T-helper 1 cell (primary cell): Measurements from ENCODE around the gene RSU1.

Source experiments
- DNase-seq, 5 donors: peaks; one replicate each; pipeline ENCODE4 v3.0.0-alpha.2; 2012 to 2020

Gene RSU1

GRCh38 chr10:16586358-16587138 lies 230.7 kb downstream of the RSU1 start:
- DNase-seq = no peak

DNA sequence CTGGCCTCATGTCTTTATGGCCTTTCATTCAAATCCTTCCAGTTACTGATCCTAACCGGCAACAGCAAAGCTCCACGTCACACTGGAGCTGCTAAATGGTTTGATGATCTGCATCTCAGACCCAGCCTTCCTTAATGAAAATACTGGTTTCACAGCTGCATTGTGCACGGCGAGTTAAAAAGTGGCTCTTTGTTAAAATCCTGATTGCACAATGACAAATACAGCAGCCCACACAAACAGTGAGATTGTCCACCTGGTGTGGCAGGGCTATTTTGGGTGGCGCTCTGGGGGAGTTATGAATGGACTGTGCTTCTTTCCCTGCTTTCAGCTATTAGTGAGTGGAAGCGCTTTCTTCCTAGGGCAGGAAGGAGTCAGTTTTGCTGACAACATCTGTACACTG lies 232.1 kb downstream of the RSU1 start:
- DNase-seq = no peak

GRCh38 chr10:16583382-16583781 lies 233.8 kb downstream of the RSU1 start:
- DNase-seq = no peak

DNA sequence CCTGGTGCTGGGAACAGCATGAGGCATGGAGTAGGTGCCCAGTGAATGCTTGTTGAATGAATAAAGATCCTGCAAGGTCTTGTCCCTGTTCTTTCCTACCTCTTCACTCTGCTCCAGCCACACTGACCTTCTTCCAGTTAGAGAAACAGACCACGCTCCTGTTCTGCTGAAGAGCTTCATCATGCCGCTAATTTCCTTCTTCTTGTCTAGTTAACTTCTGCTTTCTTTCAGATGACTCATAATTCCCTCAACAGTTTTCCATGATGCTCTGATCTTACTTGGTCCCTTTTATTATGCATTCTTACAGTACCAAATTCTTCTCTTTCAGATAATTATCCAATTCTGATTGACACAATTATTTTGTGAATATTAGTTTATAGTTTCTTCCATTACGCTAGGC lies 236.0 kb downstream of the RSU1 start:
- DNase-seq = no peak

- peak in 1 of 5 donors; percentile 23 for DNase-seq
Observed at GRCh38 chr10:16570731-16571130, 246.5 kb downstream of the RSU1 start.

DNA sequence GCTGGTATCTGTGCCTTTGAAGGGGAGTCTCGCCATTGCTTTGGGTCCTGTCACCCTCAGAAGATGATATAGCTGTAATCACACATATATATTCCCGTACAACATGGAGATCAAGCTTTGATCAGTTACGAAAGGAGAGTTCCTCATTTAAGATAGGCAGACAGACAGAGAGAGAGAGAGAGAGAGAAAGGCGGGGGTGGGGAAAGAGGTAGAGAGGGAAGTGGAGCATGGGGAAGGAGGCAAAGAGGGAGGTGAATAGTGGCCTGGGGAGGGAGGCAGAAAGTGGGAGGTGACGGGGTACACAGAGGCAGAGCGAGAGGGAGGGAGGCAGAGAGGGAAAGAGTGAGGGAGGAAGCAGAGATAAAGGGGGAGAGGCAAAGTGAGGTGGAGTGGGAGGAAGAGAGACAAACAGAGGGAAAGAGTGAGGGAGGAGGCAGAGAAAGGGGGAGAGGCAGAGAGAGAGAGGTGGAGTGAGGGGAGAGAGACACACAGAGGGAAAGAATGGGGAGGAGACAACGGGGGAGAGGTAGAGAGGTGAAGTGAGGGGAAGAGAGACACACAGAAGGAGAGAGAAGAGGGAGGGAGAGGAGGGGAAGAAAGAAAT lies 250.9 kb downstream of the RSU1 start:
- no peak for DNase-seq

GRCh38 chr10:16565604-16566003 lies 251.6 kb downstream of the RSU1 start:
- DNase-seq = no peak

- no peak for DNase-seq
Observed at GRCh38 chr10:16562891-16563290, 254.3 kb downstream of the RSU1 start.

DNA sequence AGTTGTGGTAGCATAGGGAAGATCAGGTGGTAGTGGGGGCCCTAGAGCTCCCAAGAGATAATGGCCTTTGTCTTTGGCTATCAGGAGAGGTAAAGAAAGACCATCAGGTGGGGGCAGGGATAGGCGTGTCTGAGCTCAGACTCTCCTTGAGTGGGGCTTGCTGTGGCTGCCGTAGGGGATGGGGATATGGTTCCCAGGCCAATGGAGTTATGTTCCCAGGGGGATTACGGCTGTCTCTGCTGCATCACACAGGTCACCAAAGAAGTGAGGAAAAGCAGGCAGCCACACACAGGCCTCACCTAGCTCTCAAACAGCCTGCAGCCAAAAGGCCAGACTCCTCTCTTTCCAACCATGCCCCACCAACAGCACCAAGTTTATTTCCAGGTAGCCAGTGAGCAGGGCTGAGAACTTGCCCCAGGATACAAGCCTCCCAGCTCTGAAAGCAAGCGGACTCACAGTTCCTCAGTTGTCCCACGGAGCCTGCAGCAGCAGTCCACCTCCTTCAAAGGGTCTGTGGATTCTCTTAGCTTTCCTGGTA lies 257.9 kb downstream of the RSU1 start:
- no peak for DNase-seq

GRCh38 chr10:16547973-16548372 lies 269.3 kb downstream of the RSU1 start:
- DNase-seq = no peak

GRCh38 chr10:16545116-16545736 lies 272.0 kb downstream of the RSU1 start:
- DNase-seq = peak in 1 of 5 donors; percentile 40

DNA sequence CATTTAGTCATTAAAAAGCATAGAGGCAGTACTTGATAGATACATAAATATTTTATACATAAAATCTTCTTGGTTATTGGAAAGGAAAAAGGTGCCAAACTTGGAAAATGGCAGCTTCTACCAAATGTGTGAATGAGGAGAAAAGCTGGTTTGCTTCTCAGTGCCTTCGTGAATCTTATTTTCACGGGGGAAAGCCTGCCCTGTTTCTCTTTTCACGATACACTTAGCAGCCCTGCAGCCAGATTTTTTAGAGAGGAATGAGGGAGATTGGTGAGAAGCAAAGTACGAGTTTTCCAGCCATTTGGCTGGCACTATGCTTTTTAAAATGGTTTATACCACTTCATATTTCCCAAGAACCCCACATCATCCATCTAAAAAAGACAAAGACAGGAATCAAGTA lies 272.6 kb downstream of the RSU1 start:
- DNase-seq = no peak

- no peak for DNase-seq
Observed at GRCh38 chr10:16544099-16544498, 273.1 kb downstream of the RSU1 start.
